ENCODE results near the gene RAD51B. TPM values are rescaled to one million over a fixed set of nuclear protein-coding genes. Genes with fewer than 3 reads are reported as not detected.

RAD51B gene
- total RNA-seq, 1 experiment from 2014 or later, result 23.3 TPM

DNA sequence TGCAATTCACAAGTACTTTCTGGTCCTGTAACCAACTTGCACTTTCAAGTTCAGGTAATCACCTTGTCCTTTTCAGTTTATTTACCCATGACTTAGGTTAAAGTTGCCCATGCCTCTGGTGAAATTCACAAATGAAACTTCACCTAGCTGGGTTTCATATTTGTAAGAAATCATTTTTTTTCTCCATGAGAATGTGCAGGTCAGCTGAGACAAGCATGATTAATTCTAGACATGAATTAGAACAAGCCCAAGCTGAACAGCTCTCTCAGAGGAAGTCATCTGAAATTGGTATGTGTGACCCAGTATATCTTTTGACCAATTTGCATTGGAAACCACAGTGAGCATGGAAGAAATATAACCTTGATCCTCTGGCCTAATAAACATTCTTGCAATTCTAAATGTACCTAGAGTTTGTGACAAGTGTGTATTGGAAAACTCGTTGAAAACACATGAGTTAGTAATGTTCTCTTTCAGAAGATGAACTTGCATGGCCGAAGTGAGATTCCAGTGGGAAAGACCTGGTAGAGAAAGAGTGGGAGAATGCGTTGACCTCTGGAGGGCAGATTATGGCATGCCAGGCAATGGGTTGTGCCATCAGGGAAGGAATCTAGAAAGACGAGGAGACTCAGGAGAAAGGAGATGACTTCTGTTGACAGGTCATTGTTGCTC is 486.8 kb downstream of the RAD51B start:
- H3K4me1 ChIP-seq (ENCODE audit: insufficient read depth, low read length, poor library complexity, severe bottlenecking), result peaks cover 11% of the 10 kb centered on the region
- no peaks in the 10 kb centered on the region for H3K27me3 ChIP-seq (replicated peaks; ENCODE audit: insufficient read depth, low read depth, low read length, poor library complexity)
- POLR2A ChIA-PET (ENCODE audit: low non-redundant PET), result no interaction called here
- CTCF ChIA-PET, result no interaction called here
- H3K9me3 ChIP-seq (ENCODE audit: low read depth, low read length, poor library complexity, severe bottlenecking), result no peaks in the 10 kb centered on the region
- no peak for TF ChIP-seq EZH2 (IDR thresholded peaks at IDR 0.05; ENCODE audit: borderline replicate concordance, low read depth, low read length, poor library complexity, severe bottlenecking)
- TF ChIP-seq, protein P1, sequence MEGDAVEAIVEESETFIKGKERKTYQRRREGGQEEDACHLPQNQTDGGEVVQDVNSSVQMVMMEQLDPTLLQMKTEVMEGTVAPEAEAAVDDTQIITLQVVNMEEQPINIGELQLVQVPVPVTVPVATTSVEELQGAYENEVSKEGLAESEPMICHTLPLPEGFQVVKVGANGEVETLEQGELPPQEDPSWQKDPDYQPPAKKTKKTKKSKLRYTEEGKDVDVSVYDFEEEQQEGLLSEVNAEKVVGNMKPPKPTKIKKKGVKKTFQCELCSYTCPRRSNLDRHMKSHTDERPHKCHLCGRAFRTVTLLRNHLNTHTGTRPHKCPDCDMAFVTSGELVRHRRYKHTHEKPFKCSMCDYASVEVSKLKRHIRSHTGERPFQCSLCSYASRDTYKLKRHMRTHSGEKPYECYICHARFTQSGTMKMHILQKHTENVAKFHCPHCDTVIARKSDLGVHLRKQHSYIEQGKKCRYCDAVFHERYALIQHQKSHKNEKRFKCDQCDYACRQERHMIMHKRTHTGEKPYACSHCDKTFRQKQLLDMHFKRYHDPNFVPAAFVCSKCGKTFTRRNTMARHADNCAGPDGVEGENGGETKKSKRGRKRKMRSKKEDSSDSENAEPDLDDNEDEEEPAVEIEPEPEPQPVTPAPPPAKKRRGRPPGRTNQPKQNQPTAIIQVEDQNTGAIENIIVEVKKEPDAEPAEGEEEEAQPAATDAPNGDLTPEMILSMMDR (conservative IDR thresholded peaks at IDR 0.05; ENCODE audit: low read depth, low read length), result no peak
- no peaks in the 10 kb centered on the region for H3K36me3 ChIP-seq (ENCODE audit: insufficient read depth, low read length, poor library complexity, severe bottlenecking)
- intact Hi-C loops (cut with micrococcal nuclease; ENCODE audit: unreplicated experiment), result no loop called here
- BruUV-seq (replicated peaks), result no TSS peak
- H3K27ac ChIP-seq (ENCODE audit: low read depth, low read length, poor library complexity, severe bottlenecking), result no peak overlapping the region
- no peak for DNase-seq (ENCODE audit: low spot score)
- no peak overlapping the region for H3K4me3 ChIP-seq (ENCODE audit: low read depth, low read length, poor library complexity, severe bottlenecking)

DNA sequence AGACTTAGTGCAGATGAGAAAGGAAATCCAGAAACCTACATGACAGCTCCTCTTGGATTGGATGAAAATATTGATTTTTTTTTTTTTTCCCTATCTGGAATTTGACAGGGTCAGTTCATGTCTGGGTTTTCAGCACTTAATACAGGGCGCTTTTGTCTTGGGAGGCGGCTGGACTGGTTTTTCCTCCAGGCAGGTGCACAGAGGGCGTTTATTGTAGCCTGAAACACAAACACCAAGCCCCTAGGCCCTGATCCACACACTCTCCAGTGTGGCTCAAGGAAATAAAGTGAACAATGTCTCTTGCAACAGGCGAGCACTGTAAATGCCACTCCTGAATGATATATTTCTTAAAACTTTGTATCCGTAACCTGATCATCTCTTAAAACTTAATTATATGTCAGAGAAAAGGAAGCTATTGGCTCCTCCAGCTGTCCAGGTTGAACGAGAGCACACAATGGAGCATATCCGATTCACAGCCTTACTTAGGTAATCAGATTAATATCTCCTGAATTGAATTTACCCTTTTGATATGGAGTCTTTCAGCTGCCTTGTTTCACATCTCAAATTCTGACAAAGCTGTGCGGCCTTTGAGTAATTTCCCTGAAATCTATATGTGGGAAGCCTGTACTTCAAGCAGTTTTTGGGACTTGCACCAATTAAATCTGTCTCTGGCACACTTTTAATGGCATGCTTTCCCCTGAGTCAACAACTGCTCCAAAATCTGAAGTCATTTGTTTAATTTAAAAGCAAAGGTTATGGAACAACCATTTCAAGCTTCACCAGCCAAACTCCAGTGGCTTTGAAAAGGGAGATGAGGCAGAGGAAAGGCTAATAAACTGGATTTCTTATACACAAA is 487.6 kb downstream of the RAD51B start:
- Histone ChIP-seq H3K4me3 (ENCODE audit: low read depth, low read length, poor library complexity, severe bottlenecking) (no peak overlapping the region), H3K27ac (ENCODE audit: low read depth, low read length, poor library complexity, severe bottlenecking) (peak overlapping the region; percentile 19), H3K36me3 (ENCODE audit: insufficient read depth, low read length, poor library complexity, severe bottlenecking) (no peaks in the 10 kb centered on the region), H3K4me1 (ENCODE audit: insufficient read depth, low read length, poor library complexity, severe bottlenecking) (peaks cover 11% of the 10 kb centered on the region), H3K27me3 (replicated peaks; ENCODE audit: insufficient read depth, low read depth, low read length, poor library complexity) (no peaks in the 10 kb centered on the region), H3K9me3 (ENCODE audit: low read depth, low read length, poor library complexity, severe bottlenecking) (no peaks in the 10 kb centered on the region)
- CTCF ChIA-PET, result no interaction called here
- TF ChIP-seq, protein P1 (conservative IDR thresholded peaks at IDR 0.05; ENCODE audit: low read depth, low read length), result no peak
- TF ChIP-seq EZH2 (IDR thresholded peaks at IDR 0.05; ENCODE audit: borderline replicate concordance, low read depth, low read length, poor library complexity, severe bottlenecking), result no peak
- intact Hi-C loops (cut with micrococcal nuclease; ENCODE audit: unreplicated experiment), result no loop called here
- no peak for DNase-seq (ENCODE audit: low spot score)
- POLR2A ChIA-PET (ENCODE audit: low non-redundant PET), result no interaction called here
- no TSS peak for BruUV-seq (replicated peaks)

DNA sequence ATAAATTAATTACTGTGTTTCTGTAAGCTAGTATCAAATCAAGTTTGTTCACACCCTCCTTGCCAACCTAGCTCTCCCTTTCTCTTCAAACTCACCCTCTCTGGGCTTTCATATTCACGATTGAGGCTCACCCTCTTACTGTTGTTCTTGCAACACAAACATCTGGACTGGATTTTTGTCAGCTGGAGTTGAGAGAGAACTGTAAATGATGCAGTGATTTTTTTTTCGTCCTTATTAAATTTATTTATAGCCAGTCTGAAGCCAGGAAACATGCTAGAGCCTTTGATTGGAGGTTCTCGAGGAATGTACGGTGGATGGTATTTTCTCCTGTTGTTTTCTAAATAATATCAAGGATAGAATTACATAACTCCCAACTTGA is 488.2 kb downstream of the RAD51B start:
- H3K9me3 ChIP-seq (ENCODE audit: low read depth, low read length, poor library complexity, severe bottlenecking), result no peaks in the 10 kb centered on the region
- no TSS peak for BruUV-seq (replicated peaks)
- DNase-seq (ENCODE audit: low spot score), result no peak
- no peaks in the 10 kb centered on the region for H3K27me3 ChIP-seq (replicated peaks; ENCODE audit: insufficient read depth, low read depth, low read length, poor library complexity)
- H3K4me1 ChIP-seq (ENCODE audit: insufficient read depth, low read length, poor library complexity, severe bottlenecking), result peaks cover 11% of the 10 kb centered on the region
- H3K27ac ChIP-seq (ENCODE audit: low read depth, low read length, poor library complexity, severe bottlenecking), result peak overlapping the region; percentile 19
- TF ChIP-seq, protein P1 (conservative IDR thresholded peaks at IDR 0.05; ENCODE audit: low read depth, low read length), result no peak
- TF ChIP-seq EZH2 (IDR thresholded peaks at IDR 0.05; ENCODE audit: borderline replicate concordance, low read depth, low read length, poor library complexity, severe bottlenecking), result no peak
- no peaks in the 10 kb centered on the region for H3K36me3 ChIP-seq (ENCODE audit: insufficient read depth, low read length, poor library complexity, severe bottlenecking)
- ChIA-PET CTCF (no interaction called here), POLR2A (ENCODE audit: low non-redundant PET) (no interaction called here)
- intact Hi-C loops (cut with micrococcal nuclease; ENCODE audit: unreplicated experiment), result no loop called here
- no peak overlapping the region for H3K4me3 ChIP-seq (ENCODE audit: low read depth, low read length, poor library complexity, severe bottlenecking)

Measured in A673 (cell line).